ENCODE measurements around the gene FAM124A. TPM values are rescaled to one million over a fixed set of nuclear protein-coding genes. Genes with fewer than 3 reads are reported as not detected.

FAM124A gene, protein sequence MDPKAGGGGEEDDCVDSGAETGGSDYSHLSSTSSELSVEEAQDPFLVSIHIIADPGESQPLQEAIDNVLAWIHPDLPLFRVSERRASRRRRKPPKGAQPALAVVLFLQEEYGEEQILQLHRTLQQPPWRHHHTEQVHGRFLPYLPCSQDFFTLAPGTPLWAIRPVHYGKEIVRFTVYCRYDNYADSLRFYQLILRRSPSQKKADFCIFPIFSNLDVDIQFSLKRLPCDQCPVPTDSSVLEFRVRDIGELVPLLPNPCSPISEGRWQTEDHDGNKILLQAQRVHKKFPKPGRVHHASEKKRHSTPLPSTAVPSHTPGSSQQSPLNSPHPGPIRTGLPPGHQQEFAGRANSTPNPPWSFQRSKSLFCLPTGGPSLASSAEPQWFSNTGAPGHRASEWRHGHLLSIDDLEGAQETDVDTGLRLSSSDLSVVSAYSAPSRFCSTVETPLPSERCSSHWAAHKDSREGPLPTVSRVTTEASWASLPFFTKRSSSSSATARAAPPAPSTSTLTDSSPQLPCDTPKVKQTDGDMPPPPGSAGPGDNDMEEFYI
- total RNA-seq = 2.8 and 5.3 TPM in 2 replicates

GRCh38 chr13:51222037-51222685 lies at the start of gene FAM124A:
Gene FAM124A (plus strand): TSS chr13:51222398. CDS start chr13:51222502, 104 bp downstream.

Other genes starting within 250 kb of the FAM124A start
- gene C13orf42, start 111.1 kb upstream of the FAM124A start, total RNA-seq = not detected in 2 replicates
- gene SERPINE3, start 117.3 kb downstream of the FAM124A start, total RNA-seq = not detected in 2 replicates
- 30.8 and 45.7 TPM in 2 replicates for gene INTS6, start 230.6 kb downstream of the FAM124A start, total RNA-seq

Measured in dermis lymphatic vessel endothelial cell (primary cell).